Common myeloid progenitor, CD34-positive (primary cell): ENCODE data around the gene CSNK1A1.
"Not testable (repeated sequence)": the region's sequence is repeated elsewhere in the genome, so short reads cannot be mapped to it uniquely, and the experiment has no call there.

Experiments
- CTCF ChIA-PET: fragments of 350-600 bp; sonication (Branson Sonifier 250); formaldehyde crosslinking; loops from one replicate; lab custom pipeline; 2021; ENCODE audit warnings: antibody characterized with exemption; lab: Charles Lee
- POLR2A ChIA-PET: fragments of 350-600 bp; sonication (Branson Sonifier 250); formaldehyde crosslinking; loops from one replicate; lab custom pipeline; 2021; ENCODE audit warnings: antibody characterized with exemption; lab: Charles Lee
- DNase-seq, 3 donors: peaks; one replicate each; pipeline versions ENCODE4 v3.0.0 to v3.0.0-alpha.2; 2013
- H3K27ac ChIP-seq, 2 experiments: 1 replicate in 1 of 2; 2 replicates in 1 of 2; pipeline ENCODE4 v1.7.0; 2013; ENCODE audit warnings: inconsistent platforms in 2 of 2, low read length in 2 of 2, mild to moderate bottlenecking in 2 of 2, low read depth in 1 of 2, moderate library complexity in 1 of 2; ENCODE audit not compliant: severe bottlenecking in 2 of 2, insufficient read depth in 1 of 2, poor library complexity in 1 of 2
- H3K27me3 ChIP-seq, 5 experiments: replicated peaks in 2 of 5; 1 replicate in 3 of 5; 2 replicates in 2 of 5; pipeline versions ENCODE4 v1.6.1 to v1.7.0; 2013; ENCODE audit warnings: low read length in 4 of 5, mild to moderate bottlenecking in 2 of 5, moderate library complexity in 2 of 5, inconsistent platforms in 1 of 5; ENCODE audit not compliant: insufficient read depth in 5 of 5, control insufficient read depth in 4 of 5
- H3K36me3 ChIP-seq, 4 experiments: 1 replicate in 2 of 4; 2 replicates in 2 of 4; pipeline versions ENCODE4 v1.6.1 to v1.7.0; 2013; ENCODE audit warnings: low read length in 3 of 4, control low read depth in 1 of 4, mild to moderate bottlenecking in 1 of 4; ENCODE audit not compliant: control insufficient read depth in 4 of 4, insufficient read depth in 4 of 4
- H3K4me1 ChIP-seq, 4 experiments: 1 replicate in 3 of 4; 2 replicates in 1 of 4; pipeline versions ENCODE4 v1.6.1 to v1.7.1; 2013; ENCODE audit warnings: low read length in 3 of 4, mild to moderate bottlenecking in 3 of 4, control low read depth in 1 of 4, inconsistent platforms in 1 of 4, moderate library complexity in 1 of 4; ENCODE audit not compliant: control insufficient read depth in 4 of 4, insufficient read depth in 4 of 4; ENCODE audit errors: control extremely low read depth in 1 of 4
- H3K4me3 ChIP-seq, 7 experiments: 1 replicate in 4 of 7; 2 replicates in 3 of 7; pipeline versions ENCODE4 v1.5.1 to v1.7.0; 2013; ENCODE audit warnings: mild to moderate bottlenecking in 7 of 7, low read length in 6 of 7, moderate library complexity in 6 of 7, inconsistent platforms in 2 of 7, low read depth in 2 of 7, control low read depth in 1 of 7; ENCODE audit not compliant: insufficient read depth in 4 of 7, control insufficient read depth in 1 of 7; ENCODE audit errors: extremely low read depth in 1 of 7
- H3K9me3 ChIP-seq, 5 experiments: 1 replicate in 4 of 5; 2 replicates in 1 of 5; pipeline versions ENCODE4 v1.6.1 to v1.7.1; 2013; ENCODE audit warnings: low read length in 4 of 5, mild to moderate bottlenecking in 2 of 5, inconsistent platforms in 1 of 5, low read depth in 1 of 5, moderate library complexity in 1 of 5; ENCODE audit not compliant: control insufficient read depth in 4 of 5, insufficient read depth in 2 of 5; ENCODE audit errors: control extremely low read depth in 1 of 5
- WGBS: methylation state at CpG from one replicate; pipeline ENCODE4 v1.1.5; 2013; ENCODE audit not compliant: insufficient coverage; 5-methylcytosine and 5-hydroxymethylcytosine counted together

The CSNK1A1 gene

GRCh38 chr5:149521739-149522685 lies 29.2 kb downstream of the CSNK1A1 start:
- Histone ChIP-seq H3K36me3 (peaks cover 8 to 69% (median 21%) of the 10 kb centered on the region in 4 experiments), H3K4me3 (no peak overlapping the region), H3K9me3 (no peaks in the 10 kb centered on the region), H3K27ac (no peak overlapping the region), H3K27me3 (no peaks in the 10 kb centered on the region), H3K4me1 (peaks cover 2 to 26% (median 14%) of the 10 kb centered on the region in 4 experiments)
- no peak for DNase-seq
- ChIA-PET POLR2A (no interaction called here), CTCF (interaction anchor here (1.7 to 1.9 kb wide), 2 partner anchors 12 to 29 kb away, joined by 5 to 7 read pairs; partner anchors contain the start of gene CSNK1A1)
- WGBS, result 99% methylated on average over 8 of the region's 15 CpGs

GRCh38 chr5:149519601-149520000 lies 31.6 kb downstream of the CSNK1A1 start:
- H3K36me3 ChIP-seq, result peaks cover 8 to 73% (median 20%) of the 10 kb centered on the region in 4 experiments
- H3K4me3 ChIP-seq, result no peak overlapping the region
- peak in 1 of 3 donors; percentile 27 for DNase-seq
- peak overlapping the region in 1 of 2 experiments; percentile 41 for H3K27ac ChIP-seq
- no peaks in the 10 kb centered on the region for H3K27me3 ChIP-seq
- peaks cover 0 to 25% (median 10%) of the 10 kb centered on the region in 4 experiments for H3K4me1 ChIP-seq
- ChIA-PET CTCF (interaction anchor here (0.8 to 1.8 kb wide), 8 partner anchors 10 to 144 kb away, joined by 3 to 4 read pairs (median 3); no protein-coding TSS in a partner anchor), POLR2A (interaction anchor here (1.0 kb wide), 1 partner anchor 30 kb away, joined by 3 read pairs; no protein-coding TSS in a partner anchor)
- no peaks in the 10 kb centered on the region for H3K9me3 ChIP-seq

- Histone ChIP-seq H3K9me3 (no peaks in the 10 kb centered on the region), H3K27me3 (no peaks in the 10 kb centered on the region), H3K4me3 (no peak overlapping the region), H3K4me1 (peaks cover 0 to 25% (median 10%) of the 10 kb centered on the region in 4 experiments), H3K36me3 (peaks cover 10 to 65% (median 19%) of the 10 kb centered on the region in 4 experiments), H3K27ac (peak overlapping the region in 1 of 2 experiments; percentile 45)
- peak; percentile 10 to 36 (median 23) for DNase-seq
- CTCF ChIA-PET, result interaction anchor here (0.6 to 1.8 kb wide), 7 partner anchors 9 to 147 kb away, joined by 3 to 4 read pairs (median 3); no protein-coding TSS in a partner anchor
- 13% methylated on average over 2 of the region's 3 CpGs for whole genome bisulfite sequencing
- POLR2A ChIA-PET, result interaction anchor here (0.9 to 1.0 kb wide), 2 partner anchors 19 to 31 kb away, joined by 3 read pairs; no protein-coding TSS in a partner anchor
These were observed 32.6 kb downstream of the CSNK1A1 start for GRCh38 chr5:149518620-149519019.

- Histone ChIP-seq H3K4me1 (peaks cover 0 to 25% (median 10%) of the 10 kb centered on the region in 4 experiments), H3K4me3 (no peak overlapping the region), H3K9me3 (no peaks in the 10 kb centered on the region), H3K27me3 (no peaks in the 10 kb centered on the region), H3K36me3 (peaks cover 4 to 64% (median 16%) of the 10 kb centered on the region in 4 experiments), H3K27ac (no peak overlapping the region)
- ChIA-PET CTCF (interaction anchor here (0.9 to 1.7 kb wide), 7 partner anchors 10 to 85 kb away, joined by 3 to 9 read pairs (median 4); no protein-coding TSS in a partner anchor), POLR2A (no interaction called here)
- WGBS, result 100% methylated on average over 3 of the region's 5 CpGs
- DNase-seq, result no peak
These were observed 33.6 kb downstream of the CSNK1A1 start for GRCh38 chr5:149517461-149518122.

GRCh38 chr5:149514512-149514911 lies 36.7 kb downstream of the CSNK1A1 start:
- H3K27ac ChIP-seq, result no peak overlapping the region
- WGBS, result no CpG with 5 or more reads among the region's 1 CpG

GRCh38 chr5:149513372-149513947 lies 37.8 kb downstream of the CSNK1A1 start:
- WGBS, result 96% methylated on average over 9 of the region's 11 CpGs
- CTCF ChIA-PET, result interaction anchor here (1.1 to 2.7 kb wide), 4 partner anchors 12 to 71 kb away, joined by 3 to 9 read pairs (median 4); no protein-coding TSS in a partner anchor
- H3K27ac ChIP-seq, DNase-seq, H3K27me3 ChIP-seq, H3K9me3 ChIP-seq, H3K4me3 ChIP-seq, POLR2A ChIA-PET: not testable (repeated sequence)
- peaks cover 19 to 66% (median 34%) of the 10 kb centered on the region in 4 experiments for H3K36me3 ChIP-seq
- H3K4me1 ChIP-seq, result peaks cover 0 to 10% (median 3%) of the 10 kb centered on the region in 4 experiments

More at GRCh38 chr5:149514512-149514911, 36.7 kb downstream of the CSNK1A1 start:
- ChIA-PET CTCF (interaction anchor here (1.0 to 2.7 kb wide), 7 partner anchors 12 to 72 kb away, joined by 3 to 9 read pairs (median 3); partner anchors contain the start of gene CSNK1A1), POLR2A (interaction anchor here (1.3 kb wide), 1 partner anchor 13 kb away, joined by 4 read pairs; no protein-coding TSS in a partner anchor)
- Histone ChIP-seq H3K4me3 (no peak overlapping the region), H3K36me3 (peaks cover 13 to 62% (median 27%) of the 10 kb centered on the region in 4 experiments), H3K27me3 (no peaks in the 10 kb centered on the region), H3K9me3 (no peaks in the 10 kb centered on the region), H3K4me1 (peaks cover 0 to 21% (median 8%) of the 10 kb centered on the region in 4 experiments)
- DNase-seq, result no peak
